ENCODE results near the gene SENP3. TPM values are rescaled to one million over a fixed set of nuclear protein-coding genes. Genes with fewer than 3 reads are reported as not detected.

The SENP3 gene
- total and polyA plus RNA-seq, 2 donors = 44.7 to 54.2 TPM

- Histone ChIP-seq H3K4me1 (ENCODE audit: control insufficient read depth in 2 of 2, insufficient read depth in 2 of 2, low read length in 2 of 2) (peaks cover 30 to 59% of the 10 kb centered on the region in 2 donors), H3K36me3 (ENCODE audit: control insufficient read depth in 2 of 2, insufficient read depth in 2 of 2, low read length in 1 of 2) (peaks cover 12 to 15% of the 10 kb centered on the region in 2 donors), H3K27me3 (ENCODE audit: control insufficient read depth in 2 of 2, insufficient read depth in 1 of 2, low read length in 1 of 2) (peaks cover 0 to 20% of the 10 kb centered on the region in 2 donors), H3K4me3 (ENCODE audit: low read length in 2 of 2) (no peak overlapping the region), H3K27ac (ENCODE audit: low read depth in 1 of 2, low read length in 1 of 2) (no peak overlapping the region), H3K9me3 (ENCODE audit: control insufficient read depth in 2 of 2, insufficient read depth in 1 of 2, low read length in 1 of 2) (peaks cover 0 to 8% of the 10 kb centered on the region in 2 donors)
- no peak for DNase-seq (ENCODE audit: low read depth in 6 of 9, low spot score in 9 of 9)
- WGBS = 74% methylated on average over 18 of the region's 18 CpGs
Measured at GRCh38 chr17:7559320-7560171, 2.2 kb upstream of the SENP3 start.

DNA sequence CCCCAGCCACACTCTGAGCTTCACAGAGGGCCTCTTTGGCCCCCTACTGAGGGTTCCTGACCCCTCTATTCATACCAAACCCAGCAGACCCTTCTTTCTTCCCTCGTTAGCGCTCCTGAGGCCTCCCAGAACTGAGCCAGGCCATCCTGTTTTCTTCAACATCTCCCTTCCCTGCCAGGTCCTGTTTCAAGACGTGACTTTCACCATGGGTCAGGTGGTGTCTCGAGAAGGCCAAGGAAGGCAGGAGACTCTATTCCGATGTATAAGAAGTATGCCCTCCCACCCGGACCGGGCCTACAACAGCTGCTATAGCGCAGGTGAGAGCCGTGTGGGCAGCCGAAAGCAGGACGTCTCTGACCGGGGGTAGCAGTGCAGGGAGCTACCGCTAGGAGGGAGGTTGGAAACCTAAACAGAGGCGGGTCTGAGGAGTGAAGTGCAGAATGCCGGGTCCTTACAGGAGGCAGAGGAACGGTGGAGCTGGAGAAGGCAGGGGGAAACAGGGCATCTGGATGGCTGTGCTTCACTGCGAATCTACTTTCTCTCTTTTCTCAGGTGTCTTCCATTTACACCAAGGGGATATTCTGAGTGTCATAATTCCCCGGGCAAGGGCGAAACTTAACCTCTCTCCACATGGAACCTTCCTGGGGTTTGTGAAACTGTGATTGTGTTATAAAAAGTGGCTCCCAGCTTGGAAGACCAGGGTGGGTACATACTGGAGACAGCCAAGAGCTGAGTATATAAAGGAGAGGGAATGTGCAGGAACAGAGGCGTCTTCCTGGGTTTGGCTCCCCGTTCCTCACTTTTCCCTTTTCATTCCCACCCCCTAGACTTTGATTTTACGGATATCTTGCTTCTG, 1.3 kb upstream of the SENP3 start:
- H3K4me3 ChIP-seq (ENCODE audit: low read length in 2 of 2) = peak overlapping the region; percentile 69 to 82
- DNase-seq (ENCODE audit: low read depth in 6 of 9, low spot score in 9 of 9) = peak in 2 of 9 donors; percentile 65 to 72

GRCh38 chr17:7561028-7561575, 617 bp upstream of the SENP3 start:
- Histone ChIP-seq H3K9me3 (ENCODE audit: control insufficient read depth in 2 of 2, insufficient read depth in 1 of 2, low read length in 1 of 2) (peaks cover 0 to 8% of the 10 kb centered on the region in 2 donors), H3K27me3 (ENCODE audit: control insufficient read depth in 2 of 2, insufficient read depth in 1 of 2, low read length in 1 of 2) (peaks cover 0 to 20% of the 10 kb centered on the region in 2 donors), H3K36me3 (ENCODE audit: control insufficient read depth in 2 of 2, insufficient read depth in 2 of 2, low read length in 1 of 2) (peaks cover 23 to 31% of the 10 kb centered on the region in 2 donors), H3K27ac (ENCODE audit: low read depth in 1 of 2, low read length in 1 of 2) (peak overlapping the region; percentile 92 to 93), H3K4me3 (ENCODE audit: low read length in 2 of 2) (peak overlapping the region; percentile 69 to 82), H3K4me1 (ENCODE audit: control insufficient read depth in 2 of 2, insufficient read depth in 2 of 2, low read length in 2 of 2) (peaks cover 30 to 59% of the 10 kb centered on the region in 2 donors)
- DNase-seq (ENCODE audit: low read depth in 6 of 9, low spot score in 9 of 9) = peak in 5 of 9 donors; percentile 73 to 83 (median 81)
- WGBS = 1% methylated on average over 32 of the region's 32 CpGs

More for the DNA sequence above, 1.3 kb upstream of the SENP3 start:
- Histone ChIP-seq H3K27me3 (ENCODE audit: control insufficient read depth in 2 of 2, insufficient read depth in 1 of 2, low read length in 1 of 2) (peaks cover 0 to 20% of the 10 kb centered on the region in 2 donors), H3K9me3 (ENCODE audit: control insufficient read depth in 2 of 2, insufficient read depth in 1 of 2, low read length in 1 of 2) (peaks cover 0 to 8% of the 10 kb centered on the region in 2 donors), H3K4me1 (ENCODE audit: control insufficient read depth in 2 of 2, insufficient read depth in 2 of 2, low read length in 2 of 2) (peaks cover 30 to 59% of the 10 kb centered on the region in 2 donors), H3K27ac (ENCODE audit: low read depth in 1 of 2, low read length in 1 of 2) (peak overlapping the region; percentile 12 to 51), H3K36me3 (ENCODE audit: control insufficient read depth in 2 of 2, insufficient read depth in 2 of 2, low read length in 1 of 2) (peaks cover 19 to 24% of the 10 kb centered on the region in 2 donors)
- 49% methylated on average over 22 of the region's 22 CpGs for WGBS

GRCh38 chr17:7562208-7562605, 488 bp downstream of the SENP3 start:
- Histone ChIP-seq H3K4me1 (ENCODE audit: control insufficient read depth in 2 of 2, insufficient read depth in 2 of 2, low read length in 2 of 2) (peaks cover 30 to 56% of the 10 kb centered on the region in 2 donors), H3K27me3 (ENCODE audit: control insufficient read depth in 2 of 2, insufficient read depth in 1 of 2, low read length in 1 of 2) (peaks cover 0 to 20% of the 10 kb centered on the region in 2 donors), H3K9me3 (ENCODE audit: control insufficient read depth in 2 of 2, insufficient read depth in 1 of 2, low read length in 1 of 2) (peaks cover 0 to 8% of the 10 kb centered on the region in 2 donors), H3K36me3 (ENCODE audit: control insufficient read depth in 2 of 2, insufficient read depth in 2 of 2, low read length in 1 of 2) (peaks cover 28 to 41% of the 10 kb centered on the region in 2 donors), H3K27ac (ENCODE audit: low read depth in 1 of 2, low read length in 1 of 2) (peak overlapping the region; percentile 64 to 93), H3K4me3 (ENCODE audit: low read length in 2 of 2) (peak overlapping the region; percentile 69 to 82)
- DNase-seq (ENCODE audit: low read depth in 6 of 9, low spot score in 9 of 9) = no peak
- under 1% methylated on average over 28 of the region's 28 CpGs for WGBS

DNA sequence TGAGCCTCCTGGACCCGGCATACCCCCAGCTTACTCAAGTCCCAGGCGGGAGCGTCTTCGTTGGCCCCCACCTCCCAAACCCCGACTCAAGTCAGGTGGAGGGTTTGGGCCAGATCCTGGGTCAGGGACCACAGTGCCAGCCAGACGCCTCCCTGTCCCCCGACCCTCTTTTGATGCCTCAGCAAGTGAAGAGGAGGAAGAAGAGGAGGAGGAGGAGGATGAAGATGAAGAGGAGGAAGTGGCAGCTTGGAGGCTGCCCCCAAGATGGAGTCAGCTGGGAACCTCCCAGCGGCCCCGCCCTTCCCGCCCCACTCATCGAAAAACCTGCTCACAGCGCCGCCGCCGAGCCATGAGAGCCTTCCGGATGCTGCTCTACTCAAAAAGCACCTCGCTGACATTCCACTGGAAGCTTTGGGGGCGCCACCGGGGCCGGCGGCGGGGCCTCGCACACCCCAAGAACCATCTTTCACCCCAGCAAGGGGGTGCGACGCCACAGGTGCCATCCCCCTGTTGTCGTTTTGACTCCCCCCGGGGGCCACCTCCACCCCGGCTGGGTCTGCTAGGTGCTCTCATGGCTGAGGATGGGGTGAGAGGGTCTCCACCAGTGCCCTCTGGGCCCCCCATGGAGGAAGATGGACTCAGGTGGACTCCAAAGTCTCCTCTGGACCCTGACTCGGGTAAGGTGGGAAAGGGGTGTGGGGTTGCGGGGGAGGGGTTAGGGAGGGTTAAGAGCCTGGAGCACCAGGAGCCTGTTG, 1.6 kb downstream of the SENP3 start:
- Histone ChIP-seq H3K27me3 (ENCODE audit: control insufficient read depth in 2 of 2, insufficient read depth in 1 of 2, low read length in 1 of 2) (peaks cover 0 to 14% of the 10 kb centered on the region in 2 donors), H3K9me3 (ENCODE audit: control insufficient read depth in 2 of 2, insufficient read depth in 1 of 2, low read length in 1 of 2) (peaks cover 0 to 5% of the 10 kb centered on the region in 2 donors), H3K4me1 (ENCODE audit: control insufficient read depth in 2 of 2, insufficient read depth in 2 of 2, low read length in 2 of 2) (peaks cover 25 to 45% of the 10 kb centered on the region in 2 donors), H3K36me3 (ENCODE audit: control insufficient read depth in 2 of 2, insufficient read depth in 2 of 2, low read length in 1 of 2) (peaks cover 30 to 47% of the 10 kb centered on the region in 2 donors), H3K4me3 (ENCODE audit: low read length in 2 of 2) (no peak overlapping the region), H3K27ac (ENCODE audit: low read depth in 1 of 2, low read length in 1 of 2) (no peak overlapping the region)
- WGBS = 96% methylated on average over 30 of the region's 30 CpGs
- no peak for DNase-seq (ENCODE audit: low read depth in 6 of 9, low spot score in 9 of 9)

DNA sequence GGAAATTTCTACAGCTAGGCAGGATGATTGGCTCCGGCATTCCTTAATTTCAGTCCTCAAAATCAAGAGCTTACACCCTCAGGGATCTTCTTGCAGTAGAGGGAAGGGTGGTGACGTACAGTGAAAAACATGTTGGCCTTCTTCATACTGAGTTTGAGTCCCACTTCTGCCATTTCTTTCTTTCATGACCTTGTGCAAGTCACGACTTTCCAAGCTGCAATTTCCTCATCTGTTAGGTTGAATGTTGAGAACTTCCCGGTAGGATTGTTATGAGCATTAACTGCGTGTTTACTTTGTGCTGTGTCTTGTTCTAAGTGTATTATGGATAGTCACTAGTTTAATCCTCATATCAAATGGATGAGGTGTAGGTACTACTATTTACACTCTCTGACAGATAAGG, 7.9 kb downstream of the SENP3 start:
- peaks cover 0 to 3% of the 10 kb centered on the region in 2 donors for H3K9me3 ChIP-seq (ENCODE audit: control insufficient read depth in 2 of 2, insufficient read depth in 1 of 2, low read length in 1 of 2)
- DNase-seq (ENCODE audit: low read depth in 6 of 9, low spot score in 9 of 9) = no peak
- H3K36me3 ChIP-seq (ENCODE audit: control insufficient read depth in 2 of 2, insufficient read depth in 2 of 2, low read length in 1 of 2) = peaks cover 38 to 66% of the 10 kb centered on the region in 2 donors
- no peak overlapping the region for H3K27ac ChIP-seq (ENCODE audit: low read depth in 1 of 2, low read length in 1 of 2)
- H3K4me3 ChIP-seq (ENCODE audit: low read length in 2 of 2) = no peak overlapping the region
- 98% methylated on average over 5 of the region's 5 CpGs for WGBS
- peaks cover 3 to 15% of the 10 kb centered on the region in 2 donors for H3K4me1 ChIP-seq (ENCODE audit: control insufficient read depth in 2 of 2, insufficient read depth in 2 of 2, low read length in 2 of 2)
- H3K27me3 ChIP-seq (ENCODE audit: control insufficient read depth in 2 of 2, insufficient read depth in 1 of 2, low read length in 1 of 2) = no peaks in the 10 kb centered on the region

GRCh38 chr17:7570351-7570750, 8.6 kb downstream of the SENP3 start:
- peaks cover 39 to 66% of the 10 kb centered on the region in 2 donors for H3K36me3 ChIP-seq (ENCODE audit: control insufficient read depth in 2 of 2, insufficient read depth in 2 of 2, low read length in 1 of 2)
- DNase-seq (ENCODE audit: low read depth in 6 of 9, low spot score in 9 of 9) = no peak

GRCh38 chr17:7572338-7572587, 10.5 kb downstream of the SENP3 start:
- peak overlapping the region; percentile 51 to 59 for H3K4me3 ChIP-seq (ENCODE audit: low read length in 2 of 2)
- WGBS = under 1% methylated on average over 11 of the region's 11 CpGs
- peak overlapping the region; percentile 72 to 77 for H3K27ac ChIP-seq (ENCODE audit: low read depth in 1 of 2, low read length in 1 of 2)
- H3K27me3 ChIP-seq (ENCODE audit: control insufficient read depth in 2 of 2, insufficient read depth in 1 of 2, low read length in 1 of 2) = no peaks in the 10 kb centered on the region
- H3K36me3 ChIP-seq (ENCODE audit: control insufficient read depth in 2 of 2, insufficient read depth in 2 of 2, low read length in 1 of 2) = peaks cover 48 to 68% of the 10 kb centered on the region in 2 donors
- H3K4me1 ChIP-seq (ENCODE audit: control insufficient read depth in 2 of 2, insufficient read depth in 2 of 2, low read length in 2 of 2) = peaks cover 8 to 34% of the 10 kb centered on the region in 2 donors
- DNase-seq (ENCODE audit: low read depth in 6 of 9, low spot score in 9 of 9) = peak in 1 of 9 donors; percentile 94
- H3K9me3 ChIP-seq (ENCODE audit: control insufficient read depth in 2 of 2, insufficient read depth in 1 of 2, low read length in 1 of 2) = peaks cover 0 to 3% of the 10 kb centered on the region in 2 donors

More at GRCh38 chr17:7570351-7570750, 8.6 kb downstream of the SENP3 start:
- Histone ChIP-seq H3K27me3 (ENCODE audit: control insufficient read depth in 2 of 2, insufficient read depth in 1 of 2, low read length in 1 of 2) (no peaks in the 10 kb centered on the region), H3K9me3 (ENCODE audit: control insufficient read depth in 2 of 2, insufficient read depth in 1 of 2, low read length in 1 of 2) (peaks cover 0 to 3% of the 10 kb centered on the region in 2 donors), H3K27ac (ENCODE audit: low read depth in 1 of 2, low read length in 1 of 2) (no peak overlapping the region), H3K4me1 (ENCODE audit: control insufficient read depth in 2 of 2, insufficient read depth in 2 of 2, low read length in 2 of 2) (peaks cover 5 to 23% of the 10 kb centered on the region in 2 donors), H3K4me3 (ENCODE audit: low read length in 2 of 2) (no peak overlapping the region)
- 97% methylated on average over 10 of the region's 10 CpGs for WGBS
